Astrocyte (in vitro differentiated cells and primary cell): Measurements from ENCODE around the gene MAOB.

Experiments used
- CTCF ChIP-seq: IDR thresholded peaks from 2 replicates; pipeline ENCODE4 v1.5.1; 2011; ENCODE audit warnings: low read depth, mild to moderate bottlenecking, inconsistent platforms, low read length, moderate library complexity; ENCODE audit not compliant: insufficient read depth
- EZH2 ChIP-seq: IDR thresholded peaks from 2 replicates; pipeline ENCODE4 v1.6.1; 2012; ENCODE audit warnings: mild to moderate bottlenecking, low read length, inconsistent platforms; ENCODE audit not compliant: insufficient read depth

- TF ChIP-seq CTCF (no peak), EZH2 (no peak)
Measured at GRCh38 chrX:43735957-43736356, 146.3 kb downstream of the MAOB start.
